ENCODE measurements around the gene PDE8A.

GRCh38 chr15:85097725-85098124 is 116.1 kb downstream of the PDE8A start:
- TF ChIP-seq CTCF (conservative IDR thresholded peaks at IDR 0.05 in 1 of 2, IDR thresholded peaks at IDR 0.05 in 1 of 2; ENCODE audit: extremely low read depth in 1 of 2, insufficient read depth in 1 of 2, low read depth in 1 of 2, low read length in 2 of 2) (no peak), EZH2 (IDR thresholded peaks at IDR 0.05; ENCODE audit: borderline replicate concordance, low read length) (no peak)
